Ishikawa (cell line): ENCODE measurements around the gene C2CD3.

ENCODE experiments used
- CEBPB ChIP-seq: IDR thresholded peaks from 2 replicates; pipeline ENCODE4 v1.6.1; 2012
- CREB1 ChIP-seq: IDR thresholded peaks from 2 replicates; pipeline ENCODE4 v1.6.1; 2012; ENCODE audit warnings: low read depth
- EGR1 ChIP-seq: IDR thresholded peaks from 2 replicates; pipeline ENCODE4 v1.6.1; 2012
- EP300 ChIP-seq: IDR thresholded peaks from 2 replicates; pipeline ENCODE4 v1.6.1; 2012; ENCODE audit warnings: borderline replicate concordance
- FOXM1 ChIP-seq: IDR thresholded peaks from 2 replicates; pipeline ENCODE4 v1.6.1; 2012; ENCODE audit warnings: low read depth, borderline replicate concordance
- NFIC ChIP-seq: IDR thresholded peaks from 2 replicates; pipeline ENCODE4 v1.6.1; 2012
- RAD21 ChIP-seq: IDR thresholded peaks from 2 replicates; pipeline ENCODE4 v1.6.1; 2012; ENCODE audit warnings: low read depth
- TAF1 ChIP-seq: IDR thresholded peaks from 2 replicates; pipeline ENCODE4 v1.6.1; 2012; ENCODE audit warnings: low read depth, mild to moderate bottlenecking
- TCF12 ChIP-seq: IDR thresholded peaks from 2 replicates; pipeline ENCODE4 v1.6.1; 2012; ENCODE audit warnings: low read depth
- TEAD4 ChIP-seq: IDR thresholded peaks from 2 replicates; pipeline ENCODE4 v1.6.1; 2012
- YY1 ChIP-seq: IDR thresholded peaks from 2 replicates; pipeline ENCODE4 v1.6.1; 2012; ENCODE audit warnings: low read depth
- ZBTB7A ChIP-seq: IDR thresholded peaks from 2 replicates; pipeline ENCODE4 v1.6.1; 2012; ENCODE audit warnings: low read depth
- TF ChIP-seq, protein P1 (sequence below): IDR thresholded peaks from 2 replicates; pipeline ENCODE4 v1.6.1; 2012
- TF ChIP-seq, protein P2 (sequence below): IDR thresholded peaks from 2 replicates; pipeline ENCODE4 v1.6.1; 2012; ENCODE audit warnings: low read depth, mild to moderate bottlenecking
- TF ChIP-seq, protein P3 (sequence below): IDR thresholded peaks from 2 replicates; pipeline ENCODE4 v1.6.1; 2012

The C2CD3 gene

DNA sequence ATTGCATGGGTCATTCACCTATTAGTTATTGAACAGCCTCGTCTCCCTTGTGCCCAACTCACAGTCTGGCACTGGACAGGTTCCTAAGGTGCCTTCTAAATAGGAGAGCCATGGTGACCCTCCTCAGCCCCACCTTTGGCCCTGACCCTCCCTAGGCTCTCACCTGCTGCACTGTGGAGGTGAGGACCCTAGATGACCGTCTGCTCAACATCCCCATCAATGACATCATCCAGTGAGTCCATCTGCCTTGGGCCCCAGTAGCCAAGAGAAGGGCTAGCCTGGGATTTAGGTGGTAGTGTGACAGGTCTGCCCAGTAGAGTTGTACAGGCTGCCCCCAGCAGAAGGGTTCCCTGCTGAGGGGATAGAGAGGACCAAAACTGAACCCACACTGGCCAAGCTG is 201.7 kb downstream of the C2CD3 start:
- TF ChIP-seq NFIC: no peak
- TF ChIP-seq, protein P1, sequence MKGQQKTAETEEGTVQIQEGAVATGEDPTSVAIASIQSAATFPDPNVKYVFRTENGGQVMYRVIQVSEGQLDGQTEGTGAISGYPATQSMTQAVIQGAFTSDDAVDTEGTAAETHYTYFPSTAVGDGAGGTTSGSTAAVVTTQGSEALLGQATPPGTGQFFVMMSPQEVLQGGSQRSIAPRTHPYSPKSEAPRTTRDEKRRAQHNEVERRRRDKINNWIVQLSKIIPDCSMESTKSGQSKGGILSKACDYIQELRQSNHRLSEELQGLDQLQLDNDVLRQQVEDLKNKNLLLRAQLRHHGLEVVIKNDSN: no peak
- no peak for TF ChIP-seq TCF12
- TF ChIP-seq ZBTB7A: no peak
- no peak for TF ChIP-seq RAD21
- TF ChIP-seq FOXM1: no peak
- no peak for TF ChIP-seq CEBPB

DNA sequence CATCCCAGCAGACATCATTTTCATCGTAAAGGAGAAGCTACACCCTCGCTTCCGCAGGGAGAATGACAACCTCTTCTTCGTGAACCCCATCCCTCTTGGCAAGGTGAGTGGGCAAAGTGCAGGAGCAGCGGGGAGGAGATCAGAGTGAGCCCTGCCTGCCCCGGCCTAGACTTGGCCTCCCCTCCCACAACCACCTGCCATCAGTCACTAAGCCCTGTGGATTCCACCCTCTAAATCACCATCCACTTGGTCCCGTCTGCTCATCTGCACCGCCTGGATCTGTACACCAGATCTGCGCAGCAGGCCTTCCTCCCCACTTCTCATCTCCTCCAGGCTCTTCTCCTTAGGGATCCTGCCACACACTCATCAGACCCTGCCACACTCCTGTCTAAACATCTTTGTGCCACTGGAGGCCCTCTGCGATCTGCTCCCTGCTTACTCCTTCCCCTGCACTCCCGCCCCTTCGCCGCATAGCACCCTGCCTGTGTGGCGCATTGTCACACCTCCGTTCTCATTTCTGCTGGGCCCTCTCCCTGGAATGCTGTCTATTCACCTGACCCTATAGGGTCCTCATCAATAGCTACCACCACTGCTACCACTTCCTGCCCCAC is 202.3 kb downstream of the C2CD3 start:
- TF ChIP-seq CEBPB: no peak
- TF ChIP-seq EP300: no peak
- TF ChIP-seq TCF12: no peak
- TF ChIP-seq, protein P2, sequence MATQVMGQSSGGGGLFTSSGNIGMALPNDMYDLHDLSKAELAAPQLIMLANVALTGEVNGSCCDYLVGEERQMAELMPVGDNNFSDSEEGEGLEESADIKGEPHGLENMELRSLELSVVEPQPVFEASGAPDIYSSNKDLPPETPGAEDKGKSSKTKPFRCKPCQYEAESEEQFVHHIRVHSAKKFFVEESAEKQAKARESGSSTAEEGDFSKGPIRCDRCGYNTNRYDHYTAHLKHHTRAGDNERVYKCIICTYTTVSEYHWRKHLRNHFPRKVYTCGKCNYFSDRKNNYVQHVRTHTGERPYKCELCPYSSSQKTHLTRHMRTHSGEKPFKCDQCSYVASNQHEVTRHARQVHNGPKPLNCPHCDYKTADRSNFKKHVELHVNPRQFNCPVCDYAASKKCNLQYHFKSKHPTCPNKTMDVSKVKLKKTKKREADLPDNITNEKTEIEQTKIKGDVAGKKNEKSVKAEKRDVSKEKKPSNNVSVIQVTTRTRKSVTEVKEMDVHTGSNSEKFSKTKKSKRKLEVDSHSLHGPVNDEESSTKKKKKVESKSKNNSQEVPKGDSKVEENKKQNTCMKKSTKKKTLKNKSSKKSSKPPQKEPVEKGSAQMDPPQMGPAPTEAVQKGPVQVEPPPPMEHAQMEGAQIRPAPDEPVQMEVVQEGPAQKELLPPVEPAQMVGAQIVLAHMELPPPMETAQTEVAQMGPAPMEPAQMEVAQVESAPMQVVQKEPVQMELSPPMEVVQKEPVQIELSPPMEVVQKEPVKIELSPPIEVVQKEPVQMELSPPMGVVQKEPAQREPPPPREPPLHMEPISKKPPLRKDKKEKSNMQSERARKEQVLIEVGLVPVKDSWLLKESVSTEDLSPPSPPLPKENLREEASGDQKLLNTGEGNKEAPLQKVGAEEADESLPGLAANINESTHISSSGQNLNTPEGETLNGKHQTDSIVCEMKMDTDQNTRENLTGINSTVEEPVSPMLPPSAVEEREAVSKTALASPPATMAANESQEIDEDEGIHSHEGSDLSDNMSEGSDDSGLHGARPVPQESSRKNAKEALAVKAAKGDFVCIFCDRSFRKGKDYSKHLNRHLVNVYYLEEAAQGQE: no peak
- TF ChIP-seq FOXM1: no peak
- TF ChIP-seq, protein P3, sequence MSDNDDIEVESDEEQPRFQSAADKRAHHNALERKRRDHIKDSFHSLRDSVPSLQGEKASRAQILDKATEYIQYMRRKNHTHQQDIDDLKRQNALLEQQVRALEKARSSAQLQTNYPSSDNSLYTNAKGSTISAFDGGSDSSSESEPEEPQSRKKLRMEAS: no peak
- TF ChIP-seq, protein P1: no peak
- TF ChIP-seq TEAD4: no peak
- no peak for TF ChIP-seq RAD21
- no peak for TF ChIP-seq NFIC
- no peak for TF ChIP-seq YY1
- TF ChIP-seq EGR1: no peak

DNA sequence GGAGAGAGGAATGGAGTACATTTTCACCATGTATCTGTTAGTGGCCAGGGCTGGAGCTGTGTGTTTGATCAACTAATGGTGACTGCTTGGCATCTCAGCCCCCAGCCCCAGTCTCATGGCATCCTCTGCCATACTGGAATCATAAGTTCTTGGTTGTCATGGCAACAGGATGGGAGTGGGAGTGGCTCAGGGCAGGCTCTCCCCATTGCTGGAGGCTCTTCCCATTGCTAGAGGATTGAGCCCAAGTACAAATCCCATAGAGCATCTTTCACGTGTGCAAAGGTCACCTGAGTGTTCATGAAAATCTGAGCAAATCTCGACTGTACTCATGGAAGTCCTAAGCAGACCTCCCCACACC is 205.1 kb downstream of the C2CD3 start:
- TF ChIP-seq EGR1: no peak
- TF ChIP-seq FOXM1: no peak
- TF ChIP-seq CEBPB: no peak
- no peak for TF ChIP-seq TCF12
- TF ChIP-seq, protein P2: no peak
- TF ChIP-seq RAD21: no peak
- TF ChIP-seq EP300: no peak
- TF ChIP-seq, protein P1: no peak
- TF ChIP-seq, protein P3: no peak
- TF ChIP-seq NFIC: no peak
- no peak for TF ChIP-seq CREB1
- no peak for TF ChIP-seq YY1
- TF ChIP-seq ZBTB7A: no peak
- TF ChIP-seq TAF1: no peak

DNA sequence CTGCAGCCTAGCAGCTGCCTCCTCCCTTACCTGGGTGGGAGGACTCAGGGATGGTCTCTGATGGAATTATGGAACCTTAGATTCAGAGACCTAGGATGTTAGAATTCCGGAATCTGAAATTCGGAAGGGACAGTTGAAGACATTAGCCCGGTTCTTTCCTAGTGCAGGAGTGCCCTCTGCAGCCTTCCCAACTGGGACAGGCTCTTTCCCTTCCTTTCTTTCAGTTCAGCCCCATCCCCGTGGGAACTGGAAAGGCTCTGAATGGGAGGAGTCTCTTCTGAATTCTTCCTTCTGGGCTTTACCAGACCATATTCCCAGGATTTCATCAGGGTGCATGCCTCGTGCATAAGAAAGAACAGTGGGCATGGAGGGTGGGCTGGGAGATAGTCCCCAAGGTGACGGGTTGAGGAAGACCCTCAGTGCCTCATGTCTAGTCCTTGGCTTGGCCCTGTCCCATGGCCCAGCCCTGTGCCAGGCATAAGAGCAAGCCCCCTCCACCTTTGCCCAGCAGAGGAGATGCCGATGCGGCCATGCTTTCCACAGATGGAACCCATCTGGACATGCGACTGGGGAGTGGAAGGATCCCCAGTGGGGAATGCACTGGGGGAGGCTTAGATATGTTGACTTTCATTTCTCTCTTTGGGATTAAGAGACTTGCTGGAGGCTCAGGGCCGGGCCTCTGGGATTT is 205.6 kb downstream of the C2CD3 start:
- TF ChIP-seq RAD21 (no peak), NFIC (no peak)

DNA sequence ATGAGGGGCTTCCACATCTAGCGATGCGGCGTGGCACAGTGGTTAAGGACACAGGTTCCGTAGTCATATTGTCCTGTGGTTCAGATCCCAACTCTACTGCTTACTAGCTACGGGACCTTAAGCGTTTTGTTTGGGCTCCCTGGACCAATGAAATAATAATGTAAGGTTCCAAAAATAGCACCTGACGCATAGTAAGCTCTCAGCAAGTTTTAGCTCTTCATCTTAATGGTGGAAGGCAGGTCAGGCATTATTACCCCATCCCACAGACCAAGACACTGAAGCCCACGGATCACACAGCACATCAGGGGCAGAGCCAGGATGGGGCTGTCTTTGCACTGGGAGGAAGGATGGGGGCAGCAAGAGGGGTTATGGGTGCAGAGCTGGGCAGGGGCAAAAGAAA is 206.9 kb downstream of the C2CD3 start:
- TF ChIP-seq EGR1 (no peak), TAF1 (no peak), ZBTB7A (no peak)
